Activated CD4-positive, alpha-beta T cell treated with anti-CD3 and anti-CD28 coated beads for 4 hours (primary cell): ENCODE measurements around the gene OOEP.

Source experiments
- DNase-seq, 2 donors: peaks; one replicate each; pipeline ENCODE4 v3.0.0-alpha.2; 2020

Gene OOEP

DNA sequence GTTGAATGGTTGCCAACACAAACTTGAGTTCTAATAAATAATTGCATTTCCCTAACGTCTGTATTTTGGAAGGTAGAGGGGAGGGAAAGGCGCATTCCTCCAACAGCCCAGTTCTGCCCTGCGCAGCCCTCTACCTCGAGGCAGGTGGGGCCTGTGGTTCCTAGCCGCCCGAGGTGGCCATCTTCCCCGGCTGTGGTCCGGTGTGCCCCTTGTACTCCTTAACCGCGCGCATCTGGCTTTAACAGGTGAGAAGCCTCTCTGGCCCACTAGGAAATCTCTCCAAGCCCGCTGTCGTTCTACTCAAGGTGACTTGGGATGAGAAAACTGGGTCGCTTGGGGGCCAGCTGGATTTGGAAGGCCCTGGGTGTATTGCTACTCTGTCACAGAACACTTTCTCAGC is 5.6 kb downstream of the OOEP start:
- no peak for DNase-seq

DNA sequence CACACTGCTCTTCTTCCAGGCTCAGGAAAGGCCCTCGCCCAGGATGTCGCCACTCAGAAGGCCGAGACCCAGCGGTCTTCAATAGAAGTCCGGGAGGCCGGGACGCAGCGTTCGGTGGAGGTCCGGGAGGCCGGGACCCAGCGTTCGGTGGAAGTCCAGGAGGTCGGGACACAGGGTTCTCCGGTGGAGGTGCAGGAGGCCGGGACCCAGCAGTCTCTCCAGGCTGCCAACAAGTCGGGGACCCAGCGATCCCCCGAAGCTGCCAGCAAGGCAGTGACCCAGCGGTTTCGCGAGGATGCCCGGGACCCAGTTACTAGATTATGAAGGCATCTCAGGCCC is 6.2 kb downstream of the OOEP start:
- no peak for DNase-seq

DNA sequence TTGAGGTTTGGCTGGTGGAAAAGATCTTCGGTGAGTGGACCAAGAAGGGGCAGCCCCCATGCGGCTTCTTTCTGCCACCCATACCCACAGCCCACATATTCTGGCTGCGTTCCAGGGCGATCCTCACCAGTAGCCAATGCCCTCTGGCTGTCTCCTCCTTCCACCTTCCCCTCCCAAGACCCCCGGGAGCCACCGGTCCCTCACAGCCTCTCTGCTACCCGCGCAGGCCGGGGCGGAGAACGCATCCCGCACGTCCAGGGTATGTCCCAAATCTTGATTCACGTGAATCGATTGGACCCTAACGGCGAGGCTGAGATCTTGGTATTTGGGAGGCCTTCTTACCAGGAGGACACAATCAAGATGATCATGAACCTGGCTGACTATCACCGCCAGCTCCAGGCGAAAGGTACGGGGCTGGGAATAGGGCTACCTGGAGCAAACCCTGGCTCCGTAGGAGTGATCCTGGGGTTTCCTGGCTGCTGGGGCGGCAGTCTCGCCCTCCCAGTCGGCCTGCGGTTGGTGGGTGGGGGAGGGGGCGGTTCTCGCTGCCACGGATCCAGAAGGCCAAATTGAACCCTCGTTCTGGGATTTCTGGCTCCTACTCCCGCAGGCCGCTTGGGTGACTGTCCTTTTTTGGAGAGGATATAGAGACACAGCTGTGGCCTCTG is 6.7 kb downstream of the OOEP start:
- no peak for DNase-seq

DNA sequence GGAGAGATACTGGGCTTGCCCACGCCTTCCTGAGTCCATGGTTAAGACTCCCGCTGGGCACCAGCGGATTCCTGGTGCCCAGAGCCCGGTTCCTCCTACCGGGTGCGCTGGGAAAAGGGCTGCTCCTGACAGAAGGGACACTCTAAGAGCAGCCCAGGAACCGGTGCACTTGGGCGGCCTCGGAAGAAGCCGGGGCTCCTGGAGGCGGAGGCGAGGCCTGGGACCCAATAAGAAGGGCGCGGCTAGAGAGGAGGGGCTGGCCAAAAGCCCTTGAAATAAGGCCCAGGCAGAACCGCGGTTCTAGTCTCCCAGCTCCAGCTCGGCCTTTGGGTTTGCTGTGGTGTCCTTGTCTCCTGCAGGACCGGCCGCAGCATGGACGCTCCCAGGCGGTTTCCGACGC is 7.3 kb downstream of the OOEP start, which contains the start of gene KHDC3L:
TSS of gene KHDC3L (plus strand) at position 301 of the 400 bp plus-strand sequence. CDS start at position 373, 72 bp downstream.
- DNase-seq = no peak

DNA sequence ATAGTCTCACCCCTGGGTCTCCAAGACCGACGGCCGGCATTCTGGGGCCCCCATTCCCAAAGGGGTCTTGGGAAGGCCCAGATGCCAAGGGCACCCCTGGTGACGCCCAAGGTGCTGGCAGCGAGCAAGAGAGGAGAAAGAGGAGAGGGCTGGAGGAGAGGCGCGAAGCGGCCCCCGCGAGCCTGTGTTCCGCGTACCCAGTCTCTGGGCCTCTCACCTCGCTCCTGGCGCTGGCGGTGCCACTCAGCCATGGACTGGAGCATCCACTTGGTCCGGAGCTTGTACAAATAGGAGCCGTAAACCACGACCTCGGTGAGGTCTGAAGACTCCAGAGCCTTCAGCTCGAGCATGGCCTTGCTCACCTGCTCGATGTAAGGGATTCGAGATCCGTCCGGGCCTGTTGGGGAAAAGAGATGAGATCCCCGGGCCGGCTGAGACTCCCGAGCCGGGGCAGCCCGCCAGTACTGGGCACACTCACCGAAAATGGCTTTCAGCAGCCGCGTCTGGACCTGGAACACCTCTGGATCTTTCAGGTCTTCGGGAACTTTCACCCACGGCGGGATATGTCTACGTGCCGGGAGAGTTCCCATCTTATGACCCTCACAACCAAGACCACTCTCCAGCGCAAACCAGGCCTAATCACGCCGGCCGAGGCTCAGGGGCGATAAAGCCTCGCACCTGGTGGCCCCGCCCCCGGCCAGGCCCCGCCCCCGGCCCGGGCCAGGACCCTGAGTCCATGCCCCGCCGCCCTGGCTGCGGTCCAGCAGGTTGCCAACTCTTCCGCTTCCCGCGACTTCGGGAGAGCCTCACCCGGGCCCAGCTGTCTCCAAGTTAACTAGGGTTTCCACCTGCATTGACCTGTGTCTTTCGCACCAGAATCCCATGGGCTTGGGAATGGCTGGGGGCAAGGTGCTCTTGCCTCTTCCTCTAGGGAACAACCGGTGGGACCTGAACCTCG is 15.8 kb downstream of the OOEP start, which contains the start of gene DPPA5:
TSS of gene DPPA5 (minus strand) at position 641 of the 958 bp plus-strand sequence. CDS start at position 590, 51 bp downstream.
- DNase-seq = no peak

DNA sequence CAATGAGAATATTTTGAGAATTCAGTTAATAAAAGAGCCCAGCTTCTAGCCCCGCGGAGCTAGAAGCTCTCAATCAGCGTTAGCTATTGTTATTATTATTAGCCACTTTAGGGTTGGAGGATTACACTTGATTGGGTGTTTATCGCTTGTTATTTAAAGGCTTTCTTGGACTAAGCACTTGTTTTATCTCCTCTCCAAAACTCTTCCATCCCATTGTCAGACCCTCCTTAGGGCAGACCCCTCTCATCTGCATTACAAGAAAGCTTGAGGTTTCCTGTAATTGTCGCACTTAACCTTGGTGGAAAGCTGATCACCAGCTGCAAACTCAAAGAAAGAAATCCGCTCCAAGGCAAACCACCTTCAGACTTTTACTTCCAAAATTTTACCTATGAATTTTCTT is 20.4 kb downstream of the OOEP start:
- no peak for DNase-seq

DNA sequence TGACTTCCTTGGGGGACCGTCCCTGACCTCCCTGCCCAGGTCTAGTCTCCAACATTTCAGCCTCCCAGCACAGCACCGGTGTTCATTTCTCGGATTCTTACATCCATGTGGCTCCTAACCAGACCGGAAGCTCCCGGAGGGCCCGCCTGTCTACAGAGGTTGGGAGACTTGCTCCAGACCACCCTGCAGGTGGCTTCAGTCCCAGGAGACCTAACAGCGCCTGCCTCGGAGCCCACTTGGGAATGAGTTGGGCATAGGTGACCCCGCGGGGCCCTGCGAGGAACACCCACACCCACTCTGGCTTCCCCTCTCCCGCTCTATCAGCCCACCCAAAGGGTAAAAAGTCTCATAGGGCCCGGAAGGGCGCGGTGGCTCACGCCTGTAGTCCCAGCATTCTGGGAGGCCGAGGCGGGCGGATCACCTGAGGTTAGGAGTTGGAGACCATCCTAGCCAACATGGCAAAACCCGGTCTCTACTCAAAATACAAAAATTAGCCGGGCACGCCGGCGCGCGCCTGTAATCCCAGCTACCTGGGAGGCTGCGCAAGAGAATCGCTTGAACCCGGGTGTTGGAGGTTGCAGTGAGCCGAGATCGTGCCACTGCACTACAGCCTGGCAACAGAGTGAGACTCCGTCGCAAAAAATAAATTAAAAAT is 21.0 kb downstream of the OOEP start:
- no peak for DNase-seq

DNA sequence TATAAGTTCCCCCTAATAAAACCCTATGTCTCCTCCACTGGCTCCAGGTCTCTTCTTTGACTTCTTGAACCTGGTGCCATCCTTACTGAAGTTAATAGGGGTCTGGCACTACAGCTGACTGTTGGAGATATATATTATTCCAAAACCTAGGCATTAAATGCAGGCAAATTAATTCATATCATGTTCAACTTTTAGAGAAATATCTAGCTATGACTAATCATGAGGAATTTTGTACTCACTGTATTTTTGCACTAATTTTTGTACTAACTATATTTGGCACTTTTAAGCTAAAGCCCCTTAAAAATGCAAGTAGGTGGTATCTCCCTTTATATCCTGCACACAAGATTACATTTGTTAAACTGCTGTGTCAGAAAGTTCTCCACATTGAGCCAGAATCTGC is 26.5 kb downstream of the OOEP start:
- no peak for DNase-seq

DNA sequence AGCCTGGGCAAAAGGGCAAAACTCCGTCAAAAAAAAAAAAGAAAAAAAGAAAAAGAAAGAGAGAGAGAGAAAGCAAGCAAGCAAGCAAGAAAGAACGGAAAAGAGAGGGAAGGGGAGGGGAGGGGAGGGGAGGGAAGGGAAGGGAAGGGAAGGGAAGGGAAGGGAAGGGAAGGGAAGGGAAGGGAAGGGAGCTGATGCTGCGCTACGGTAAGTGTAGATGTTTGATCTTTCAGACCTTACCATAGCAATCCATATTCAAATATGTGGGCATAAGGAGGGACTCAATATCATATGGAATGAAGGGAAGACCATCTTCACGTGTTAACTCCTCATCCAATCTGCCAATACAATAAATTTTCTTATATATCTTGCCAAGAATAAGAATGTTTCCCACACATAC is 27.5 kb downstream of the OOEP start:
- no peak for DNase-seq

DNA sequence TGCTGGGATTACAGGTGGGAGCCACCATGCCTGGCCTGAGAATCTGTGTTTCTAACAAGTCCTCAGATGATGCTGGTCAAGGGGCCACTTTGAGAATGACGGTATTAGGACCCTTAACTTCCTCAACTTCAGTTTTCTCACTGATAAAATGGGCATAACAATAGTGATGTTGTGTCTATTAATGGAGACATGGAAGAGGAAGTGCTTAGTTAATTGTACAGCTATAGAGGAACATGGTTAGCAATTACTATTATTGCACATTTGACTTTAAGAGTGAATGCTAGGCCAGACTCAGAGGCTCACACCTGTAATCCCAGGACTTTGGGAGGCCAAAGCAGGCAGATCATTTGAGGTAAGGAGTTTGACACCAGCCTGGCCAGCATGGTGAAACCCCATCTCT is 28.4 kb downstream of the OOEP start:
- DNase-seq = no peak

DNA sequence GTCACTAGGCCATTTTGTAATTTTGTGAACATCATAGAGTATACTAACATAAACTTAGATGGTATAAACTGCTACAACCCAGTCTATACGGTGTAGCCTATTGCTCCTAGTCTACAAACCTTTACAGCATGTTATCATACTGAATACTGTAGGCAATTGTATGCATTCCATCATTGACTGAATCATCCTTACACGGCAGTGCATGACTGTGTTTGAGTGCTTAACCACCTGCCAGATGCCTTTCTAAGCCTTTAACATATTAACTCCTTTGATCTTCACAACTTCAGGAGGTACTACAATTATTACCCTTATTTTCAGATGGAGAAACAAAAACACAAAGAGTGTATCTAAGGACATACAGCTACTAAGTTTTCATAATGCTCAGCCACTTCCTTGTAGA is 29.6 kb downstream of the OOEP start:
- DNase-seq = no peak

DNA sequence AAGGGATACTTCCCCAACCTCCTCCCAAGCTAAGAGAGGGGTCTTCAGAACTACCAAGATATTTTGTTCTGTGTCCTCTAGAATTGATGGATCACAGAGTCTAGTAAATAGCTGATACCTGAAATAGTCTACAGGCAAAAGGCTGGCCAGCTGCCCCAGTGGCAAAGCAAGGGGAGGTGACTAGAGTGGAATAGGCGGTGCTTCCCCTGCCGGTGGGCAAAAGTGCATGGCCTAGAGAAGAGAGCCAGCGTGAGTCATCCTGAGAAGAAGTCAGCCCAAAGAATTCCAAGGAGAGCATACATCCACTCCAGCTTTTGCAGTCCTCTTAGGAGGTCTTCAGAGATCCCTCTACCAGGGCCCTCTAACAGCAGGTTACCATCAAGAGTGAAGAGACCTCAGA is 30.4 kb downstream of the OOEP start:
- no peak for DNase-seq

DNA sequence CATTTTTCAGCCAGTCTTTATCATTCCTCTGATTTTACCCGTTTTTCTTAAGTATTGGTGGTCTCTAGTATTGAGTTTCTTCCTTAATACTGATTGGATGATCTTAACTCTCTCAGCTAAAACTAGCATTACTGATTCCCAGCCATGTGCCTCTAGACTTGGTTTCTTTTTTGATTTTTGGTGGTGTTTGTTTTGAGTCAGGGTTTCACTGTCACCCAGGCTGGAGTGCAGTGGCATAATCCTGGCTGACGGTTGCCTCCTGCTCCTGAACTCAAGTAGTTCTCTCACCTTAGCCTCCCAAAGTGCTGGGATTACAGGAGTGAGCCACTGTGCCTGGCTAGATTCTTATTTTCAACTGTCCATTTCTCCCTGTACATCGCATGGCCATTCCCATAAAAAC is 40.5 kb downstream of the OOEP start:
- no peak for DNase-seq

DNA sequence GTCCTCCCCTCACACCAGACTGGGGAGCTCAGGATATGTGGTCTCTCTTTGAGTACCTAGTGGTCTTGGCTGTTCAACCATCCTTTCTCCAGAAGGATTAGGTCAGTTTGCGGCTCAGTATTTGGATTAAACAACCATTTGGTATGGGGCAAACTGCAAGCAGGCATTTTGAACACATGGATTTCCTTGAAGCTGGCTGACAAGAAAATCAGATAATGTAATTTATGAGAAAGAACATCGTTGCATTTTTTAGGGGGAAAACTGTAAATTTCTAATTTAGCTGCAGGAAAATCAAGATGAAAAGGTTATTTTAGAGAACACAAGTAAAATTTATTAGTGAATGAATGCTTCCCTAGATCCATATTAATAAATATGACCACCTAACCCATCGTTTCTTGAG is 40.9 kb downstream of the OOEP start:
- no peak for DNase-seq

DNA sequence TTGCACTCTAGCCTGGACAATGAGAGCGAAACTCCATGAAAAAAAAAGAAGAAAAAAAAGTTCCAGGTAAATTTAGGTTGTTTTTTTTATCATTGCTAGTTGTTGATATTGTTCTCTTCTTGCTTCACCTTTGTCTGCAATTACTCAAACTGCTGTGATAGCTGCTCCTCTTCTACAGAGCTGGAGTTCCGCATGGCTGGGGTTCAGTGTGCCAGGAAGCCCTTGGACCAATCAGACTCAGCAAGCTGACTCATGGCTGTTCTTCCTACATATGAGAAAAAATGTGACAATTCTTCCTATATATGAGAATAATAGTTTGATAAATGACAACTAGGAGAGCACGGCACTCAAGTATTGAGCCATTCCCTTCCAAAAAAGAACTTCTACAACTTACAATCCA is 44.0 kb downstream of the OOEP start:
- DNase-seq = no peak

DNA sequence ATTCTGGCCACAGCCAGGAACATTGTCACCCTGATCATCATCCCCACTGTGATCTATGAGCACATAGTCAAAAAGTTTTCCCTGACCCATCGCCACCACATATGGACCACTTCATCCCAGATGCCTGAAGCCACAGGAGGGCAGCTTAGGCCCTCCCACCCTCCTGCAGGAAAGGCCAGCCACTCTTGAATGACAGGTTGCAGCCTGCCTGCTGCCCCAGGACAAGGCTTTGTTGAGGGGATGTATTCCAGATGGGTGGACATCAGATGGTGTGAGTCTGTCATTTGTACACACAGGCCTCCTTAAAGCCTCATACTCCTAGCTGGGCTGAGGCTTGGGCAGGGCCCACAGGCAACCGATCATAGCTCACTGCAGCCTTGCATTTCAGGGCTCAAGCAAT is 46.4 kb downstream of the OOEP start:
- DNase-seq = no peak
